Parathyroid adenoma (tissue), 2 donors: Measurements from ENCODE around the gene AGAP1.

Source experiments
- H2AFZ ChIP-seq: fragments of 300-600 bp; sonication (generic); one replicate; pipeline ENCODE4 v1.7.0; 2017; ENCODE audit warnings: antibody characterized with exemption, mild to moderate bottlenecking
- H3K27ac ChIP-seq: fragments of 300-600 bp; sonication (generic); one replicate; pipeline ENCODE4 v1.7.0; 2017
- H3K27me3 ChIP-seq: fragments of 300-600 bp; sonication (generic); one replicate; pipeline ENCODE4 v1.7.0; 2017; ENCODE audit warnings: low read length; ENCODE audit not compliant: control insufficient read depth, insufficient read depth
- H3K36me3 ChIP-seq: fragments of 300-600 bp; sonication (generic); one replicate; pipeline ENCODE4 v1.7.0; 2017; ENCODE audit warnings: low read length; ENCODE audit not compliant: control insufficient read depth, insufficient read depth
- H3K4me1 ChIP-seq: fragments of 300-600 bp; sonication (generic); one replicate; pipeline ENCODE4 v1.7.0; 2017; ENCODE audit warnings: control low read depth
- H3K4me2 ChIP-seq: fragments of 300-600 bp; sonication (generic); one replicate; pipeline ENCODE4 v1.7.0; 2017; ENCODE audit warnings: low read length
- H3K4me3 ChIP-seq: fragments of 300-600 bp; sonication (generic); one replicate; pipeline ENCODE4 v1.7.0; 2017; ENCODE audit warnings: low read depth, low read length
- H3K79me2 ChIP-seq: fragments of 300-600 bp; sonication (generic); one replicate; pipeline ENCODE4 v1.7.0; 2017; ENCODE audit warnings: control low read depth
- H3K9ac ChIP-seq: fragments of 300-600 bp; sonication (generic); one replicate; pipeline ENCODE4 v1.7.0; 2017; ENCODE audit warnings: mild to moderate bottlenecking
- H3K9me3 ChIP-seq: fragments of 300-600 bp; sonication (generic); one replicate; pipeline ENCODE4 v1.7.0; 2017; ENCODE audit warnings: low read length; ENCODE audit not compliant: control insufficient read depth
- TF ChIP-seq, protein P1 (sequence below): fragments of 300-600 bp; sonication (generic); IDR thresholded peaks from one replicate; pipeline ENCODE4 v1.7.0; 2017; ENCODE audit warnings: antibody characterized with exemption, mild to moderate bottlenecking
- donor health status: primary hyperparathyroidism.

The AGAP1 gene

DNA sequence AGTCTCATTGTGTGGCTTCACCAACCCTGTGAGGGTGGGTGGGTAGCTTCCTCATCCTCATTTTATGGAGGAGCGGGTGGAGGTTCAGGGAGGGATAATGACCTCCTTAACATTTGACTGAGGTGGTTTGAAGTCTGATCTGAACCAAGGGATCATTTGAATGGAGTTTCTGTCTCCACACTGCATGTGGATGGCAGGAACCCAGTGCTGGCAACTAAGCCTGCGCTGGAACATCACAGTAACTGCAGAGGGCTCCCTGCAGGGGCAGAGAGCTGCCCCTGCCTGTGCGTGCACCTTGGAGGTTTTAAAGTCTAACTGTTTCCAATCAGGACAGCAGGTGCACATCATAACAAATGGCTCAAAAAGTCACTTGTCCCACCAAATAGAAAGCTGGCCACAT lies 3.3 kb downstream of the AGAP1 start:
- no peaks in the 10 kb centered on the region for H3K9me3 ChIP-seq
- H3K27ac ChIP-seq = no peak overlapping the region
- no peak overlapping the region for H2AFZ ChIP-seq
- H3K27me3 ChIP-seq = no peaks in the 10 kb centered on the region
- H3K79me2 ChIP-seq = peaks cover 68% of the 10 kb centered on the region
- no peak overlapping the region for H3K4me3 ChIP-seq
- no peak overlapping the region for H3K9ac ChIP-seq
- no peak overlapping the region for H3K4me2 ChIP-seq
- peaks cover 24% of the 10 kb centered on the region for H3K4me1 ChIP-seq
- TF ChIP-seq, protein P1, sequence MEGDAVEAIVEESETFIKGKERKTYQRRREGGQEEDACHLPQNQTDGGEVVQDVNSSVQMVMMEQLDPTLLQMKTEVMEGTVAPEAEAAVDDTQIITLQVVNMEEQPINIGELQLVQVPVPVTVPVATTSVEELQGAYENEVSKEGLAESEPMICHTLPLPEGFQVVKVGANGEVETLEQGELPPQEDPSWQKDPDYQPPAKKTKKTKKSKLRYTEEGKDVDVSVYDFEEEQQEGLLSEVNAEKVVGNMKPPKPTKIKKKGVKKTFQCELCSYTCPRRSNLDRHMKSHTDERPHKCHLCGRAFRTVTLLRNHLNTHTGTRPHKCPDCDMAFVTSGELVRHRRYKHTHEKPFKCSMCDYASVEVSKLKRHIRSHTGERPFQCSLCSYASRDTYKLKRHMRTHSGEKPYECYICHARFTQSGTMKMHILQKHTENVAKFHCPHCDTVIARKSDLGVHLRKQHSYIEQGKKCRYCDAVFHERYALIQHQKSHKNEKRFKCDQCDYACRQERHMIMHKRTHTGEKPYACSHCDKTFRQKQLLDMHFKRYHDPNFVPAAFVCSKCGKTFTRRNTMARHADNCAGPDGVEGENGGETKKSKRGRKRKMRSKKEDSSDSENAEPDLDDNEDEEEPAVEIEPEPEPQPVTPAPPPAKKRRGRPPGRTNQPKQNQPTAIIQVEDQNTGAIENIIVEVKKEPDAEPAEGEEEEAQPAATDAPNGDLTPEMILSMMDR = no peak
- H3K36me3 ChIP-seq = no peaks in the 10 kb centered on the region

GRCh38 chr2:235498541-235498940 lies 4.7 kb downstream of the AGAP1 start:
- H3K79me2 ChIP-seq = peaks cover 71% of the 10 kb centered on the region
- H3K9me3 ChIP-seq = no peaks in the 10 kb centered on the region
- no peaks in the 10 kb centered on the region for H3K27me3 ChIP-seq
- no peak overlapping the region for H3K4me3 ChIP-seq
- H3K4me1 ChIP-seq = peaks cover 24% of the 10 kb centered on the region
- TF ChIP-seq, protein P1 = no peak
- no peak overlapping the region for H3K9ac ChIP-seq
- H3K36me3 ChIP-seq = no peaks in the 10 kb centered on the region
- no peak overlapping the region for H3K27ac ChIP-seq
- H2AFZ ChIP-seq = no peak overlapping the region
- no peak overlapping the region for H3K4me2 ChIP-seq

- H3K4me2 ChIP-seq = no peak overlapping the region
- TF ChIP-seq, protein P1 = no peak
- no peak overlapping the region for H3K9ac ChIP-seq
- H3K36me3 ChIP-seq = no peaks in the 10 kb centered on the region
- no peak overlapping the region for H3K27ac ChIP-seq
- peaks cover 24% of the 10 kb centered on the region for H3K4me1 ChIP-seq
- H3K79me2 ChIP-seq = peaks cover 77% of the 10 kb centered on the region
- H3K27me3 ChIP-seq = no peaks in the 10 kb centered on the region
- H3K9me3 ChIP-seq = no peaks in the 10 kb centered on the region
- no peak overlapping the region for H3K4me3 ChIP-seq
- no peak overlapping the region for H2AFZ ChIP-seq
Measured at GRCh38 chr2:235498946-235499812, 5.3 kb downstream of the AGAP1 start.

GRCh38 chr2:235500110-235500760 lies 6.4 kb downstream of the AGAP1 start:
- H3K9ac ChIP-seq = no peak overlapping the region
- no peak overlapping the region for H2AFZ ChIP-seq
- H3K79me2 ChIP-seq = peaks cover 83% of the 10 kb centered on the region
- H3K27me3 ChIP-seq = no peaks in the 10 kb centered on the region
- H3K36me3 ChIP-seq = no peaks in the 10 kb centered on the region
- TF ChIP-seq, protein P1 = no peak
- no peak overlapping the region for H3K4me2 ChIP-seq
- no peak overlapping the region for H3K27ac ChIP-seq
- H3K4me3 ChIP-seq = no peak overlapping the region
- peaks cover 30% of the 10 kb centered on the region for H3K4me1 ChIP-seq
- no peaks in the 10 kb centered on the region for H3K9me3 ChIP-seq
